SU-DHL-6 (cell line): ENCODE results near the gene CD6.

Source experiments
- H2AFZ ChIP-seq: fragments of 200-600 bp; sonication (generic); 2 replicates; pipeline ENCODE4 v1.6.1; 2014; ENCODE audit warnings: low read depth, mild to moderate bottlenecking, moderate library complexity, mixed read lengths, antibody characterized with exemption, low read length; ENCODE audit not compliant: severe bottlenecking
- H3F3A ChIP-seq: fragments of 200-600 bp; shearing (Covaris generic); 2 replicates; pipeline ENCODE4 v1.6.0; 2016; ENCODE audit warnings: antibody characterized with exemption, mild to moderate bottlenecking; ENCODE audit not compliant: insufficient read depth
- H3K27ac ChIP-seq: fragments of 200-600 bp; sonication (generic); 2 replicates; pipeline ENCODE4 v1.5.1; 2016; ENCODE audit warnings: low read depth, mild to moderate bottlenecking, low read length, moderate library complexity, mixed read lengths
- H3K27me3 ChIP-seq: fragments of 200-600 bp; sonication (generic), shearing (Covaris generic); 2 replicates; pipeline ENCODE4 v1.6.0; 2014; ENCODE audit warnings: mild to moderate bottlenecking, low read length
- H3K36me3 ChIP-seq: fragments of 200-600 bp; sonication (generic); 2 replicates; pipeline ENCODE4 v1.6.1; 2014; ENCODE audit warnings: mild to moderate bottlenecking, low read length, mixed read lengths
- H3K4me2 ChIP-seq: fragments of 300-600, 200-600 bp; shearing (Covaris generic), sonication (generic); 2 replicates; pipeline ENCODE4 v1.6.0; 2014; ENCODE audit warnings: low read length, low read depth, mild to moderate bottlenecking; ENCODE audit not compliant: poor library complexity, severe bottlenecking
- H3K4me3 ChIP-seq: fragments of 200-600 bp; sonication (generic); 2 replicates; pipeline ENCODE4 v1.5.1; 2014; ENCODE audit warnings: antibody characterized with exemption, low read length, mild to moderate bottlenecking, mixed read lengths; ENCODE audit not compliant: insufficient read depth, poor library complexity, severe bottlenecking
- H3K79me2 ChIP-seq: fragments of 200-600 bp; sonication (generic); 2 replicates; pipeline ENCODE4 v1.6.1; 2014; ENCODE audit warnings: mild to moderate bottlenecking, low read length, moderate library complexity; ENCODE audit not compliant: insufficient read depth
- H3K9ac ChIP-seq: fragments of 200-600 bp; sonication (generic); 2 replicates; pipeline ENCODE4 v1.7.0; 2014; ENCODE audit warnings: mild to moderate bottlenecking, low read length
- H3K9me2 ChIP-seq: fragments of 200-600 bp; sonication (generic); replicated peaks from 2 replicates; pipeline ENCODE4 v1.6.1; 2014; ENCODE audit warnings: low read length; ENCODE audit not compliant: insufficient read depth
- H3K9me3 ChIP-seq: fragments of 200-600 bp; sonication (generic); 2 replicates; pipeline ENCODE4 v1.6.1; 2014; ENCODE audit warnings: low read length, mixed read lengths; ENCODE audit not compliant: insufficient read depth
- H4K20me1 ChIP-seq: fragments of 200-600 bp; sonication (generic); 2 replicates; pipeline ENCODE4 v1.6.1; 2014; ENCODE audit warnings: low read depth, mild to moderate bottlenecking, antibody characterized with exemption, low read length, moderate library complexity, mixed read lengths
- CTCF ChIP-seq: fragments of 200-600 bp; sonication (generic); IDR thresholded peaks from one replicate; pipeline ENCODE4 v1.5.1; 2017; ENCODE audit warnings: antibody characterized with exemption, mild to moderate bottlenecking, low read length, moderate library complexity; ENCODE audit not compliant: insufficient read depth, poor library complexity, severe bottlenecking
- EZH2phosphoT487 ChIP-seq: fragments of 200-600 bp; sonication (generic), shearing (Covaris generic); conservative IDR thresholded peaks from 2 replicates; pipeline ENCODE4 v1.6.1; 2018; ENCODE audit warnings: mild to moderate bottlenecking, antibody characterized with exemption, low read length, moderate library complexity, mixed read lengths

CD6 gene

DNA sequence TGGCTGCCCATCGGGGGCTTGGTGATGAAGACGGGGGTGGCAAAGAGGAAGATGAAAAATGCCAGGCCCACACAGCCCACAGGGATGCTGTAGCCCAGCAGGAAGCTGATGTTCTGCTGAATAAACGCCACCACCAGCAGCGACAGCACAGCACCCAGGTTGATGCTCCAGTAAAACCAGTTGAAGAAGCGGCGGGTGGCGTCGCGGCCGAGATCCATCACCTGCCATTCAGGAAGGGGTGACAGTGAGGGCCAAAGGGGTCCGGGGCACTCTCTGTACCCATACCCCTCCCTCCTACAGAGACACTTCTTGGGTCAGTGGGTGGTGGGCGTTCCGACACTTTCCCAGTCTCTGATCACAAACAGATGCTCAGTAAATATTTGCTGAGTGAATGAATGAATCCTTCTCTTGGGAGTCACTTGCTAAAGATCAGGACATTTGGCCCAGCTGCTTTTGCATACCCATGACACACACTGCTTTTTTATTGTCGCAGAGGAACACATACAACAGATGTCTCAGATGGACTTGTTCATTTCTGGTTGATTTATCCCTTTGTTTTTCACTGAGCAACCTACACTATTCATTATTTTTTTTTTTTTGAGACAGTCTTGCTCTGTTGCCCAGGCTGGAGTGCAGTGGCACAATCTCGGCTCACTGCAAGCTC is 24.7 kb upstream of the CD6 start:
- Histone ChIP-seq H3K27ac (no peak overlapping the region), H3K9me2 (no peaks in the 10 kb centered on the region), H2AFZ (no peak overlapping the region), H3K4me3 (no peak overlapping the region), H3K79me2 (no peaks in the 10 kb centered on the region), H3K9ac (no peak overlapping the region), H4K20me1 (no peaks in the 10 kb centered on the region), H3K9me3 (no peaks in the 10 kb centered on the region), H3K27me3 (no peaks in the 10 kb centered on the region), H3K36me3 (no peaks in the 10 kb centered on the region), H3K4me2 (no peak overlapping the region), H3F3A (no peaks in the 10 kb centered on the region; the same call in 1 of the 2 replicates)
- TF ChIP-seq CTCF (no peak), EZH2phosphoT487 (no peak)

DNA sequence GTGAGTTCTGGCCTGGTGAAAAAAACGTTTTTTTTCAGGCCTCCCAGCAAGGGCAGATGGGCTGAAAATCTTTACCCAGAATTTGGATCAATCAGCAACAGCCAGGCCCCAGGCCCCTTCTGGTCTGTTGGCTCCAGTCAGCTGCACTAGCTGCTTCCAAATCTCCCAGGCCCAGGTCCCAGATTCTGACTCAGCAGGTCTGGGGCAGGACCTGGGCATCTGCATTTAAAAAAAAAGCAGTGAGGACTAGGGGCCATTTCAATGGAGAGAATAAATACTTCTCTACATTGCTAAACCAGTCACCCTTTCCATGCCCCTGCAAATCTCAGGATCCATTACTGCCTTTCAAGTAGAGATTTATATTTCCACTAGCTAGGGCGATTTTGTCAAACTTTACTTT is 23.8 kb upstream of the CD6 start:
- Histone ChIP-seq H3K36me3 (no peaks in the 10 kb centered on the region), H3K4me2 (no peak overlapping the region), H3K9me2 (no peaks in the 10 kb centered on the region), H3K27me3 (no peaks in the 10 kb centered on the region), H3K79me2 (no peaks in the 10 kb centered on the region), H3K9ac (no peak overlapping the region), H3K9me3 (no peaks in the 10 kb centered on the region), H3K4me3 (no peak overlapping the region), H4K20me1 (no peaks in the 10 kb centered on the region), H2AFZ (no peak overlapping the region), H3F3A (no peaks in the 10 kb centered on the region; the same call in 1 of the 2 replicates), H3K27ac (no peak overlapping the region)
- TF ChIP-seq EZH2phosphoT487 (no peak), CTCF (no peak)

- no peak overlapping the region for H3K9ac ChIP-seq
- H3K9me3 ChIP-seq: no peaks in the 10 kb centered on the region
- no peak overlapping the region for H3K27ac ChIP-seq
- TF ChIP-seq CTCF: no peak
- no peak for TF ChIP-seq EZH2phosphoT487
- no peak overlapping the region for H3K4me2 ChIP-seq
- H4K20me1 ChIP-seq: no peaks in the 10 kb centered on the region
- H2AFZ ChIP-seq: no peak overlapping the region
- no peaks in the 10 kb centered on the region for H3K9me2 ChIP-seq
- H3K27me3 ChIP-seq: no peaks in the 10 kb centered on the region
- H3K36me3 ChIP-seq: no peaks in the 10 kb centered on the region
- H3K79me2 ChIP-seq: no peaks in the 10 kb centered on the region
- no peaks in the 10 kb centered on the region; the same call in 1 of the 2 replicates for H3F3A ChIP-seq
- no peak overlapping the region for H3K4me3 ChIP-seq
These were observed 23.2 kb upstream of the CD6 start for GRCh38 chr11:60948250-60948649.
